ENCODE data around the gene ARID3C.
"Not testable (repeated sequence)": the region's sequence is repeated elsewhere in the genome, so short reads cannot be mapped to it uniquely, and the experiment has no call there.

The ARID3C gene

GRCh38 chr9:34646211-34647083 lies 17.6 kb upstream of the ARID3C start, which contains the start of gene GALT:
Gene GALT, plus strand, starts transcription at chr9:34646675. Its CDS starts 30 bp downstream, at chr9:34646705.
- peak; percentile 45 for TF ChIP-seq CTCF (IDR thresholded peaks at IDR 0.05; ENCODE audit: low read depth, low read length, missing control alignments)
- no peak for DNase-seq (ENCODE audit: extremely low read depth, low read depth)

GRCh38 chr9:34644766-34645314 lies 16.0 kb upstream of the ARID3C start:
- no peak for DNase-seq (ENCODE audit: extremely low read depth, low read depth)
- TF ChIP-seq CTCF (IDR thresholded peaks at IDR 0.05; ENCODE audit: low read depth, low read length, missing control alignments) = no peak
- no peak overlapping the region for H3K4me3 ChIP-seq (replicated peaks; ENCODE audit: low read depth, low read length)

More at GRCh38 chr9:34646211-34647083, 17.6 kb upstream of the ARID3C start, which contains the start of gene GALT:
- H3K4me3 ChIP-seq (replicated peaks; ENCODE audit: low read depth, low read length) = peak within 1 kb of the TSS; percentile 66

- no peak overlapping the region for H3K4me3 ChIP-seq (replicated peaks; ENCODE audit: low read depth, low read length)
- no peak for TF ChIP-seq CTCF (IDR thresholded peaks at IDR 0.05; ENCODE audit: low read depth, low read length, missing control alignments)
- DNase-seq (ENCODE audit: extremely low read depth, low read depth) = no peak
These were observed 13.8 kb upstream of the ARID3C start for GRCh38 chr9:34642679-34643078.

- DNase-seq (ENCODE audit: extremely low read depth, low read depth); H3K4me3 ChIP-seq (replicated peaks; ENCODE audit: low read depth, low read length): not testable (repeated sequence)
These were observed 10.5 kb upstream of the ARID3C start for GRCh38 chr9:34639322-34639721.

GRCh38 chr9:34638138-34638445 lies 9.2 kb upstream of the ARID3C start:
- no peak for DNase-seq (ENCODE audit: extremely low read depth, low read depth)
- TF ChIP-seq CTCF (IDR thresholded peaks at IDR 0.05; ENCODE audit: low read depth, low read length, missing control alignments) = no peak
- peak overlapping the region; percentile 93 for H3K4me3 ChIP-seq (replicated peaks; ENCODE audit: low read depth, low read length)

- peak within 1 kb of the TSS; percentile 93 for H3K4me3 ChIP-seq (replicated peaks; ENCODE audit: low read depth, low read length)
- no peak for TF ChIP-seq CTCF (IDR thresholded peaks at IDR 0.05; ENCODE audit: low read depth, low read length, missing control alignments)
- DNase-seq (ENCODE audit: extremely low read depth, low read depth) = peak; percentile 69
These were observed 8.7 kb upstream of the ARID3C start, which contains the start of gene SIGMAR1 for GRCh38 chr9:34637356-34638137. Gene SIGMAR1, minus strand, starts transcription at chr9:34637787. Its CDS starts 90 bp downstream, at chr9:34637697.

All from HFF-Myc (cell line).